ENCODE data around the gene ANKRD66.

- TF ChIP-seq CREB5 (CRISPR knock-in tag; IDR thresholded peaks at IDR 0.05; ENCODE audit: low read depth) (no peak), ZFP30 (CRISPR knock-in tag; IDR thresholded peaks at IDR 0.05) (no peak), ARNTL (CRISPR knock-in tag; IDR thresholded peaks at IDR 0.05; ENCODE audit: borderline replicate concordance, low read depth) (no peak), ZNF8 (CRISPR knock-in tag; IDR thresholded peaks at IDR 0.05) (no peak), PATZ1 (CRISPR knock-in tag; IDR thresholded peaks at IDR 0.05; ENCODE audit: borderline replicate concordance) (no peak), PPARA (CRISPR knock-in tag; IDR thresholded peaks at IDR 0.05; ENCODE audit: borderline replicate concordance) (no peak), TCF4 (CRISPR knock-in tag; IDR thresholded peaks at IDR 0.05; ENCODE audit: borderline replicate concordance) (no peak), CSDC2 (CRISPR knock-in tag; IDR thresholded peaks at IDR 0.05) (no peak), CSRNP3 (CRISPR knock-in tag; IDR thresholded peaks at IDR 0.05) (no peak), ZNF565 (CRISPR knock-in tag; conservative IDR thresholded peaks at IDR 0.05; ENCODE audit: low read depth) (no peak), TSHZ2 (CRISPR knock-in tag; IDR thresholded peaks at IDR 0.05) (no peak), RARB (CRISPR knock-in tag; IDR thresholded peaks at IDR 0.05) (no peak), ESRRG (CRISPR knock-in tag; IDR thresholded peaks at IDR 0.05) (no peak)
Observed at GRCh38 chr6:46787871-46788540, 41.3 kb downstream of the ANKRD66 start.
